ENCODE measurements around the gene COBLL1. TPM values are rescaled to one million over a fixed set of nuclear protein-coding genes. Genes with fewer than 3 reads are reported as not detected.
"Not testable (repeated sequence)": the region's sequence is repeated elsewhere in the genome, so short reads cannot be mapped to it uniquely, and the experiment has no call there.

Gene COBLL1
- total and polyA plus RNA-seq, 2 donors (not counting 1 experiment from before 2014, with no cell fraction given), result 10.1 to 11.9 TPM

GRCh38 chr2:164763431-164763830 lies 78.2 kb downstream of the COBLL1 start:
- Histone ChIP-seq H3K4me3 (replicated peaks in 1 of 4; ENCODE audit: control extremely low read depth in 1 of 4, insufficient read depth in 1 of 4, low read depth in 3 of 4, low read length in 4 of 4) (no peak overlapping the region), H3K4me2 (ENCODE audit: extremely low read depth, insufficient read depth, low read length) (no peak overlapping the region), H3K9ac (ENCODE audit: insufficient read depth, low read length) (no peak overlapping the region), H2AFZ (ENCODE audit: low read length) (no peak overlapping the region), H3K27ac (ENCODE audit: insufficient read depth, low read length) (no peak overlapping the region), H3K27me3 (ENCODE audit: control insufficient read depth, insufficient read depth, low read length) (no peaks in the 10 kb centered on the region), H3K4me1 (ENCODE audit: control insufficient read depth, extremely low read depth, insufficient read depth, low read length) (no peaks in the 10 kb centered on the region), H4K20me1 (ENCODE audit: control insufficient read depth, extremely low read depth, insufficient read depth, low read length) (no peaks in the 10 kb centered on the region), H3K36me3 (ENCODE audit: control insufficient read depth, insufficient read depth, low read length) (no peaks in the 10 kb centered on the region), H3K79me2 (ENCODE audit: control insufficient read depth, insufficient read depth, low read length) (no peaks in the 10 kb centered on the region), H3K9me3 (ENCODE audit: control insufficient read depth, insufficient read depth, low read depth, low read length) (no peaks in the 10 kb centered on the region)
- TF ChIP-seq, protein P1, sequence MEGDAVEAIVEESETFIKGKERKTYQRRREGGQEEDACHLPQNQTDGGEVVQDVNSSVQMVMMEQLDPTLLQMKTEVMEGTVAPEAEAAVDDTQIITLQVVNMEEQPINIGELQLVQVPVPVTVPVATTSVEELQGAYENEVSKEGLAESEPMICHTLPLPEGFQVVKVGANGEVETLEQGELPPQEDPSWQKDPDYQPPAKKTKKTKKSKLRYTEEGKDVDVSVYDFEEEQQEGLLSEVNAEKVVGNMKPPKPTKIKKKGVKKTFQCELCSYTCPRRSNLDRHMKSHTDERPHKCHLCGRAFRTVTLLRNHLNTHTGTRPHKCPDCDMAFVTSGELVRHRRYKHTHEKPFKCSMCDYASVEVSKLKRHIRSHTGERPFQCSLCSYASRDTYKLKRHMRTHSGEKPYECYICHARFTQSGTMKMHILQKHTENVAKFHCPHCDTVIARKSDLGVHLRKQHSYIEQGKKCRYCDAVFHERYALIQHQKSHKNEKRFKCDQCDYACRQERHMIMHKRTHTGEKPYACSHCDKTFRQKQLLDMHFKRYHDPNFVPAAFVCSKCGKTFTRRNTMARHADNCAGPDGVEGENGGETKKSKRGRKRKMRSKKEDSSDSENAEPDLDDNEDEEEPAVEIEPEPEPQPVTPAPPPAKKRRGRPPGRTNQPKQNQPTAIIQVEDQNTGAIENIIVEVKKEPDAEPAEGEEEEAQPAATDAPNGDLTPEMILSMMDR (conservative IDR thresholded peaks at IDR 0.05 in 1 of 2, IDR thresholded peaks at IDR 0.05 in 1 of 2; ENCODE audit: low read depth in 1 of 2, low read length in 2 of 2), result no peak
- no peak for TF ChIP-seq EZH2 (IDR thresholded peaks at IDR 0.05; ENCODE audit: low read length, missing control alignments)
- no peak for DNase-seq (ENCODE audit: low read depth in 2 of 2)

GRCh38 chr2:164761737-164762460 lies 79.7 kb downstream of the COBLL1 start:
- no peak overlapping the region for H3K4me3 ChIP-seq (replicated peaks in 1 of 4; ENCODE audit: control extremely low read depth in 1 of 4, insufficient read depth in 1 of 4, low read depth in 3 of 4, low read length in 4 of 4)
- no peaks in the 10 kb centered on the region for H3K79me2 ChIP-seq (ENCODE audit: control insufficient read depth, insufficient read depth, low read length)
- no peak for DNase-seq (ENCODE audit: low read depth in 2 of 2)
- H4K20me1 ChIP-seq (ENCODE audit: control insufficient read depth, extremely low read depth, insufficient read depth, low read length), result no peaks in the 10 kb centered on the region
- H3K9me3 ChIP-seq (ENCODE audit: control insufficient read depth, insufficient read depth, low read depth, low read length), result no peaks in the 10 kb centered on the region
- H3K27ac ChIP-seq (ENCODE audit: insufficient read depth, low read length), result no peak overlapping the region
- no peak overlapping the region for H2AFZ ChIP-seq (ENCODE audit: low read length)
- H3K27me3 ChIP-seq (ENCODE audit: control insufficient read depth, insufficient read depth, low read length), result no peaks in the 10 kb centered on the region
- no peaks in the 10 kb centered on the region for H3K4me1 ChIP-seq (ENCODE audit: control insufficient read depth, extremely low read depth, insufficient read depth, low read length)
- H3K9ac ChIP-seq (ENCODE audit: insufficient read depth, low read length), result no peak overlapping the region
- no peak overlapping the region for H3K4me2 ChIP-seq (ENCODE audit: extremely low read depth, insufficient read depth, low read length)
- TF ChIP-seq EZH2 (IDR thresholded peaks at IDR 0.05; ENCODE audit: low read length, missing control alignments), result no peak
- TF ChIP-seq, protein P1 (conservative IDR thresholded peaks at IDR 0.05 in 1 of 2, IDR thresholded peaks at IDR 0.05 in 1 of 2; ENCODE audit: low read depth in 1 of 2, low read length in 2 of 2), result no peak
- H3K36me3 ChIP-seq (ENCODE audit: control insufficient read depth, insufficient read depth, low read length), result no peaks in the 10 kb centered on the region

DNA sequence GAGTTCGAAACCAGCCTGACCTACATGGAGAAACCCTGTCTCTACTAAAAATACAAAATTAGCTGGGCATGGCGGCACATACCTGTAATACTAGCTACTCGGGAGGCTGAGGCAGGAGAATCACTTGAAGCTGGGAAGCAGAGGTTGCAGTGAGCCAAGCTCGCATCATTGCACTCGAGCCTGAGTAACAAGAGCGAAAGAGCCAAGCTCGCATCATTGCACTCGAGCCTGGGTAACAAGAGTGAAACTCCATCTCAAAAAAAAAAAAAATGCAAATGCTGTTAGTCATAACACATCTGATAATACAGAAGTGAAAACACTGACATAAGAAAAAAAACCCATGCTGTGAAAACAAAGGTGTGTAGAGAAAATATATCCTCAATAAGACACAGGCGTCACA lies 80.4 kb downstream of the COBLL1 start:
- H3K27me3 ChIP-seq (ENCODE audit: control insufficient read depth, insufficient read depth, low read length); H3K9me3 ChIP-seq (ENCODE audit: control insufficient read depth, insufficient read depth, low read depth, low read length); H4K20me1 ChIP-seq (ENCODE audit: control insufficient read depth, extremely low read depth, insufficient read depth, low read length); H3K9ac ChIP-seq (ENCODE audit: insufficient read depth, low read length); H2AFZ ChIP-seq (ENCODE audit: low read length); H3K27ac ChIP-seq (ENCODE audit: insufficient read depth, low read length); H3K79me2 ChIP-seq (ENCODE audit: control insufficient read depth, insufficient read depth, low read length); H3K36me3 ChIP-seq (ENCODE audit: control insufficient read depth, insufficient read depth, low read length); H3K4me1 ChIP-seq (ENCODE audit: control insufficient read depth, extremely low read depth, insufficient read depth, low read length); H3K4me3 ChIP-seq (replicated peaks in 1 of 4; ENCODE audit: control extremely low read depth in 1 of 4, insufficient read depth in 1 of 4, low read depth in 3 of 4, low read length in 4 of 4); H3K4me2 ChIP-seq (ENCODE audit: extremely low read depth, insufficient read depth, low read length): not testable (repeated sequence)
- peak in 1 of 2 donors; percentile 34 for DNase-seq (ENCODE audit: low read depth in 2 of 2)

Measured in fibroblast of lung (primary cell).